Lung (tissue), 12 donors: ENCODE data around the gene ITPRID1. TPM values are rescaled to one million over a fixed set of nuclear protein-coding genes. Genes with fewer than 3 reads are reported as not detected.

Source experiments
- ATAC-seq: fragments of 200-7000 bp; cut with Tn5 transposase; one replicate; pipeline ENCODE4 v1.9.1; 2020; ENCODE audit warnings: moderate number of reproducible peaks; ENCODE audit not compliant: insufficient read depth, low FRiP score
- DNase-seq, 3 donors: peaks; one replicate each; pipeline ENCODE4 v3.0.0-alpha.2; 2013 to 2017
- H3K27ac ChIP-seq, 2 donors: one replicate each; pipeline ENCODE4 v1.5.1; 2013; ENCODE audit warnings: mild to moderate bottlenecking in 2 of 2, moderate library complexity in 2 of 2, control low read depth in 1 of 2, inconsistent platforms in 1 of 2, low read depth in 1 of 2, low read length in 1 of 2
- H3K27me3 ChIP-seq, 3 donors: one replicate each; pipeline ENCODE4 v1.5.1; 2013; ENCODE audit warnings: low read length in 2 of 3; ENCODE audit not compliant: control insufficient read depth in 3 of 3, insufficient read depth in 3 of 3
- H3K36me3 ChIP-seq, 4 donors: one replicate each; pipeline ENCODE4 v1.5.1; 2013; ENCODE audit warnings: low read length in 4 of 4, mild to moderate bottlenecking in 1 of 4, moderate library complexity in 1 of 4; ENCODE audit not compliant: control insufficient read depth in 4 of 4, insufficient read depth in 4 of 4
- H3K4me1 ChIP-seq, 5 donors: one replicate each; pipeline ENCODE4 v1.5.1; 2013; ENCODE audit warnings: low read length in 5 of 5, mild to moderate bottlenecking in 2 of 5, moderate library complexity in 1 of 5; ENCODE audit not compliant: control insufficient read depth in 5 of 5, insufficient read depth in 5 of 5
- H3K4me3 ChIP-seq: one replicate; pipeline ENCODE4 v1.5.1; 2013; ENCODE audit warnings: mild to moderate bottlenecking, control low read depth, moderate library complexity
- H3K9ac ChIP-seq, 2 donors: one replicate each; pipeline ENCODE4 v1.5.1; 2013; ENCODE audit warnings: low read length in 2 of 2, control low read depth in 1 of 2; ENCODE audit not compliant: insufficient read depth in 1 of 2
- H3K9me3 ChIP-seq, 4 donors: one replicate each; pipeline ENCODE4 v1.5.1; 2013; ENCODE audit warnings: low read length in 3 of 4, mild to moderate bottlenecking in 1 of 4, moderate library complexity in 1 of 4; ENCODE audit not compliant: control insufficient read depth in 4 of 4, insufficient read depth in 3 of 4
- WGBS, 2 donors: extraction: QIAGEN DNeasy Blood & Tissue Kit; methylation state at CpG; one replicate each; pipeline ENCODE4 v1.1.7; 2013; 5-methylcytosine and 5-hydroxymethylcytosine counted together
- polyA plus RNA-seq, 2 donors: library from polyadenylated mRNA; stranded (reverse); fragments of 200-250 nt; gene quantifications; one replicate each; pipeline ENCODE4 v1.2.1, GENCODE V29; 2013
- total RNA-seq, 2 donors: library from RNA; depleted of rRNA in 1 of 2; stranded (reverse); fragments of >200 nt in 1 of 2; gene quantifications; one replicate each; pipeline ENCODE4 v1.2.1, GENCODE V29; 2014 to 2021
- TF ChIP-seq, protein P1 (sequence below): IDR thresholded peaks from 2 replicates; pipeline ENCODE4 v1.5.1; 2012; ENCODE audit warnings: mild to moderate bottlenecking; ENCODE audit errors: control extremely low read depth, extremely low read depth
- donor health status: control.
- donor health status: control.
- donor health status: Bipolar disorder and iron deficiency.
- donor health status: healthy.
- donor health status: DM: yes; HTN: yes; CAD: no.

Gene ITPRID1
- total and polyA plus RNA-seq, 4 donors: 0.03 to 2.4 (median 0.28) TPM

DNA sequence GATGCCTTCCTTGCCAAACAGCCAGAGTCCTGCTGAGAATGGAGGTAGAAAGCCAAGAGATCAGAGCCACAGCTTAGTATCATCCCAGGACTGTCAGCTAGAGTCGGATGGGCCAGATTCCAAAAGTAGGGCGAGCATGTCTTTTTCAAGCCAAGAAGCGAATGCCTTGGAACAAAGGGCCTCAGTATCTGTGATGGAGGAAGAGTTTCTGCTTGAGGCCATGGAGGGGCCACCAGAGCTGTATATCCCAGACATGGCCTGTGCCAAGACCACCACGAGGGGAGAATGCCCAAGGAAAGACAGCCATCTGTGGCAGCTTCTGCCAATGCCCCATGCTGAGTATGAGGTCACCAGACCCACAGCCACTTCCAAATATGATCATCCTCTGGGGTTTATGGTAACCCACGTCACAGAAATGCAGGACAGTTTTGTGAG, 128.8 kb downstream of the ITPRID1 start:
- Histone ChIP-seq H3K27ac (no peak overlapping the region), H3K9me3 (no peaks in the 10 kb centered on the region), H3K4me3 (no peak overlapping the region), H3K9ac (no peak overlapping the region), H3K27me3 (no peaks in the 10 kb centered on the region), H3K36me3 (no peaks in the 10 kb centered on the region), H3K4me1 (peaks cover 0 to 6% (median 0%) of the 10 kb centered on the region in 5 donors)
- WGBS, 2 donors: 64 to 65% methylated on average over 5 of the region's 5 CpGs
- TF ChIP-seq, protein P1, sequence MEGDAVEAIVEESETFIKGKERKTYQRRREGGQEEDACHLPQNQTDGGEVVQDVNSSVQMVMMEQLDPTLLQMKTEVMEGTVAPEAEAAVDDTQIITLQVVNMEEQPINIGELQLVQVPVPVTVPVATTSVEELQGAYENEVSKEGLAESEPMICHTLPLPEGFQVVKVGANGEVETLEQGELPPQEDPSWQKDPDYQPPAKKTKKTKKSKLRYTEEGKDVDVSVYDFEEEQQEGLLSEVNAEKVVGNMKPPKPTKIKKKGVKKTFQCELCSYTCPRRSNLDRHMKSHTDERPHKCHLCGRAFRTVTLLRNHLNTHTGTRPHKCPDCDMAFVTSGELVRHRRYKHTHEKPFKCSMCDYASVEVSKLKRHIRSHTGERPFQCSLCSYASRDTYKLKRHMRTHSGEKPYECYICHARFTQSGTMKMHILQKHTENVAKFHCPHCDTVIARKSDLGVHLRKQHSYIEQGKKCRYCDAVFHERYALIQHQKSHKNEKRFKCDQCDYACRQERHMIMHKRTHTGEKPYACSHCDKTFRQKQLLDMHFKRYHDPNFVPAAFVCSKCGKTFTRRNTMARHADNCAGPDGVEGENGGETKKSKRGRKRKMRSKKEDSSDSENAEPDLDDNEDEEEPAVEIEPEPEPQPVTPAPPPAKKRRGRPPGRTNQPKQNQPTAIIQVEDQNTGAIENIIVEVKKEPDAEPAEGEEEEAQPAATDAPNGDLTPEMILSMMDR: no peak
- DNase-seq (peak; percentile 15 to 51 (median 30)), ATAC-seq (no peak)

DNA sequence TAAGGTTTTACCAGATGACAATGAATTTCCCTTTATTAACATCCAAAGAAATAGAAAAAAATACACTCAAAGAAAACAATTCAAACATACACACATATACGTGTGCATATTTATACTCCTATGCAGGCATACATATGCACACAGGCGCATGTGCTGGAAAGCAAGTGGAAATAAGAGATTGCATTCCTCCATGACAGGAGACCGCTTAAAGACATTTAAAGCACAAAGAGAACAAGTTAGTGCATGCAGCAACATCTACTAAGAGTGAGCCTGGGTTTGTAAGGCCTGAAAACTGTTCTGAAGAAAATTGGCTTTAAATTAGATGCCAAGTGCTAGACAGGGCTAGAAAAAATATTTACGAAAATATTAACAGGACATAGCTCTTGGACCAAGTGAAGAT, 133.1 kb downstream of the ITPRID1 start:
- TF ChIP-seq, protein P1: no peak
- Histone ChIP-seq H3K4me3 (no peak overlapping the region), H3K36me3 (no peaks in the 10 kb centered on the region), H3K4me1 (peaks cover 0 to 6% (median 0%) of the 10 kb centered on the region in 5 donors), H3K9me3 (no peaks in the 10 kb centered on the region), H3K27ac (no peak overlapping the region), H3K9ac (no peak overlapping the region), H3K27me3 (no peaks in the 10 kb centered on the region)
- ATAC-seq (no peak), DNase-seq (no peak)
- WGBS, 2 donors: 91 to 93% methylated on average over 4 of the region's 4 CpGs

DNA sequence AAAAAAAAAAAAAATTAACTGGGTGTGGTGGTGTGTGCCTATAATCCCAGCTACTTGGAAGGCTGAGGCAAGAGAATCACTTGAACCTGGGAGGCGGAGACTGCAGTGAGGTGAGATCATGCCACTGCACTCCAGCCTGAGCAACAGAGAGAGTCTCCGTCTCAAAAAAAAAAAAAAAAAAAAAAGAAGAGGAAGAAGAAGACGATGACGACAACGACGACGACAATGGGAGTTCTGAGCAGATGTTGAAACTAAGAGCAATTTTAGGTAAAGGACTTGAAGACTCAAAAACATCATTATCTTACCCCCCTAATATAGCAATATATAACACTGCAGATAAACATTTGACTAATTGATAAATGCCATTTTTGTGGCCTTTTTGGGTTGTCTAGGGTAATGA, 133.6 kb downstream of the ITPRID1 start:
- Histone ChIP-seq H3K9ac (no peak overlapping the region), H3K4me3 (no peak overlapping the region), H3K9me3 (no peaks in the 10 kb centered on the region), H3K36me3 (no peaks in the 10 kb centered on the region), H3K27ac (no peak overlapping the region), H3K4me1 (peaks cover 0 to 5% (median 0%) of the 10 kb centered on the region in 5 donors), H3K27me3 (no peaks in the 10 kb centered on the region)
- ATAC-seq (no peak), DNase-seq (no peak)
- TF ChIP-seq, protein P1: no peak
- 61 to 78% methylated on average over 7 of the region's 7 CpGs for WGBS, 2 donors

DNA sequence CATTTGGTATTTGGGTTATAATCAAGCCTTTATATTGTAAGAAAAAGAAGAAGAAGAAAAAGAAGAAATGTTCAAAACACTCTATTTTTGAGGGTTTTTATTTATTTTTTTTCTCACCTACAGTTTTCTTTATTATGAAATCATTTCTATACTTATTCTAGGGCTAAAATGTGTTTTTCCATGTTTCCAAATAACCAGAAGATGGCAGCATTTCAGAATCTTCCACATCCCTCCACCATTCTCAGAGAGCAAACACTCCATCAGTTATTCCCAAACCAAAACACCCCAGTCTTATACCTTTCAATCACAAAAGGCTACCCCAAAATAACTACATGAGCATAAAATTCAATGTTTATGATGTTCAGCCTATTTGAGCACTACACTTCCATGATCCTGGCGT, 134.4 kb downstream of the ITPRID1 start:
- no peak for ATAC-seq
- peak in 1 of 3 donors; percentile 20 for DNase-seq
- 89 to 94% methylated on average over 1 of the region's 1 CpG for WGBS, 2 donors
- Histone ChIP-seq H3K9ac (no peak overlapping the region), H3K4me1 (no peaks in the 10 kb centered on the region), H3K27ac (no peak overlapping the region), H3K9me3 (no peaks in the 10 kb centered on the region), H3K27me3 (no peaks in the 10 kb centered on the region), H3K36me3 (no peaks in the 10 kb centered on the region), H3K4me3 (no peak overlapping the region)
- TF ChIP-seq, protein P1: no peak
